ENCODE data around the gene MANF.

MANF gene

DNA sequence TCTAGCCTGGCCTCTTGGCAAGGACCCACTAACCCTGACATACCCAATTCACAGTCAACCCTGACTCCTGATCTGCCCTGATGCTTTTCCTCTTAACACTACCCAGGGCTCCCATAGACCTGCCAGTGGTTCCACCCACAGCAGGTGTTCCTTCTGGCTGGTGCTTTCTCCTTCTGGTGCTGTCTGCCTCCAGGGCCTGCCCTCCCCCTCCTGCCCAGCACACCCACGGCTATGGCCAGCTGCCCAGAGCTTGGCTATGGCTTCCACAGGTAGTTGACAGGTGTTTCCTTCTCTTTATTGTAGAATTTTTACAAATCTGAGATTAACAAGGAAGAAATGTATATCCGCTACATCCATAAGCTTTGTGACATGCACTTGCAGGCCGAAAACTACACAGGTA is 46.5 kb upstream of the MANF start:
- Histone ChIP-seq H3K79me2 (ENCODE audit: insufficient read depth, low read length) (no peaks in the 10 kb centered on the region), H3K9ac (ENCODE audit: low read length) (no peak overlapping the region), H3K9me2 (replicated peaks; ENCODE audit: insufficient read depth, low read length) (no peaks in the 10 kb centered on the region), H3K4me3 (ENCODE audit: insufficient read depth, low read length, poor library complexity, severe bottlenecking) (no peak overlapping the region), H3K4me2 (ENCODE audit: low read depth, low read length, poor library complexity, severe bottlenecking) (no peak overlapping the region), H4K20me1 (ENCODE audit: low read depth, low read length) (no peaks in the 10 kb centered on the region), H3K27me3 (ENCODE audit: low read length) (no peaks in the 10 kb centered on the region), H3K9me3 (ENCODE audit: insufficient read depth, low read length) (no peaks in the 10 kb centered on the region), H2AFZ (ENCODE audit: low read depth, low read length, severe bottlenecking) (no peak overlapping the region), H3K27ac (ENCODE audit: low read depth, low read length) (no peak overlapping the region), H3K36me3 (ENCODE audit: low read length) (no peaks in the 10 kb centered on the region), H3F3A (ENCODE audit: insufficient read depth) (no peaks in the 10 kb centered on the region)
- TF ChIP-seq EZH2phosphoT487 (conservative IDR thresholded peaks at IDR 0.05; ENCODE audit: low read length) = no peak

DNA sequence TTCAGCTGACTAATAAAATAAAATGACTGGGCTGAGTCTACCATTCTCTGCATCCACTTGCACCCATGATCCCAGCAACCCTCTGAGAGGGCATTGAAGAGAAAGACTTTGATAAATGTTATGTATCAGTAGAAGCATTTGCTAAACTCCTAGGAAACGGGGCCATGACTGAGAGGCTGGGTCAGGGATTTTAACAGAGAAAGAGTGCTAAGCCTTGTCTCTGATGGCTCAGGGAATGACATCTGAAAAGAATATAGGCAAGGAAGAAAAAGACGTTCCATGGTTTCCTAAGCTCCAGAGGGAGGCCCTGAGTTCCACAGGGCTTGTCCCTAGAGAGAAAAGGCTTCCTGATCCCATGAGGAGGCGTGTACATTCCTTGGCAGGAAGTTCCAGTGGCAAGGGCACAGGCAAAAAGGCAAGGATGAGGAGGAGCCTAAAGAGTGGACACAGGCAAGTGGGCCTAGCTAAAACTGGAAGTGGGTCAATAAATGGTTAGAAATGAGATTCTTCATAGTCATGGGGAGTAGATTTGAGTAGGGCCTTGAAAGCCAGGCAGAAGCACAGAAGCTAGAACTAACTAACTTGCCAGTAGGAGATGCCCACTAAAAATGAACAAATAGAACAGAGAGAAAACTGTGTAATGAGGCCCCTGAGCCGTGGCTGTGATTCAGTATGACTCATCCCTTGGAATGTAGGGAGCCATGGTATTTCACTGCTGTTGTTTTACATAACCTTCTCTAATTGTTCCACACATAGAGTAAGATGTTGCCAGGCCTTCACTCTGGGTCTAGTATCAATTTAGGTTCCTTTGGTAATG is 44.9 kb upstream of the MANF start:
- Histone ChIP-seq H3K9ac (ENCODE audit: low read length) (no peak overlapping the region), H3K27ac (ENCODE audit: low read depth, low read length) (no peak overlapping the region)

DNA sequence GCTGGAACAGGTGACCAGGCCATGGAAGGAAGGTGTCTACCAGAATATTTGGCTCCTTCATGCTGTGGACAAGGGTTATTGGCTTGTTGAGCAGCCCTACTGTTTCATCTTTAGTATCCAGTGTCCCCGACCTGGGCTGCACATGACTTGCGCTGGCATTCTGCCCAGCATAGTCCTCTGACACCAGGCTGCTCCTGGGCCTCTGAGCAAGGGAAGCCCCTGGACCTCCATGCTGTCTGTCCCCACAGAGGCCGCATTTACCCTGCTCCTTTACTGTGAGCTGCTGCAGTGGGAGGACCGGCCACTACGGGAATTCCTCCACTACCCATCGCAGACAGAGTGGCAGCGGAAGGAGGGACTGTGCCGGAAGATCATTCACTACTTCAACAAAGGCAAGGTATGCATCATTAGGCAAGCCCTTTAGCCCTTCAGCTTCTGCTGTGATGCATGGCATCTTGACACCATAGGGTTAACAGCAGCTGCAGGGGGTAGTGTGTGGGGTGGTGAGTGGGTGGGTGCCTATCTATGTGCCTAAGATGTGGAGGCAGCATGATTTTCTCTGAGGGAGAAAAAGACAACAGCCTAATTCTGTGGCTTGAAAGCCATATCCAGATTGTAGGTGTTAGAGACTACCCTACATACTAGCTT is 44.0 kb upstream of the MANF start:
- Histone ChIP-seq H3K27ac (ENCODE audit: low read depth, low read length) (no peak overlapping the region), H3K4me2 (ENCODE audit: low read depth, low read length, poor library complexity, severe bottlenecking) (no peak overlapping the region), H2AFZ (ENCODE audit: low read depth, low read length, severe bottlenecking) (no peak overlapping the region), H3F3A (ENCODE audit: insufficient read depth) (no peaks in the 10 kb centered on the region), H4K20me1 (ENCODE audit: low read depth, low read length) (no peaks in the 10 kb centered on the region), H3K9me2 (replicated peaks; ENCODE audit: insufficient read depth, low read length) (no peaks in the 10 kb centered on the region), H3K9ac (ENCODE audit: low read length) (no peak overlapping the region), H3K36me3 (ENCODE audit: low read length) (no peaks in the 10 kb centered on the region), H3K79me2 (ENCODE audit: insufficient read depth, low read length) (no peaks in the 10 kb centered on the region), H3K4me3 (ENCODE audit: insufficient read depth, low read length, poor library complexity, severe bottlenecking) (no peak overlapping the region), H3K9me3 (ENCODE audit: insufficient read depth, low read length) (no peaks in the 10 kb centered on the region), H3K27me3 (ENCODE audit: low read length) (no peaks in the 10 kb centered on the region)
- no peak for TF ChIP-seq EZH2phosphoT487 (conservative IDR thresholded peaks at IDR 0.05; ENCODE audit: low read length)
- TF ChIP-seq, protein P1, sequence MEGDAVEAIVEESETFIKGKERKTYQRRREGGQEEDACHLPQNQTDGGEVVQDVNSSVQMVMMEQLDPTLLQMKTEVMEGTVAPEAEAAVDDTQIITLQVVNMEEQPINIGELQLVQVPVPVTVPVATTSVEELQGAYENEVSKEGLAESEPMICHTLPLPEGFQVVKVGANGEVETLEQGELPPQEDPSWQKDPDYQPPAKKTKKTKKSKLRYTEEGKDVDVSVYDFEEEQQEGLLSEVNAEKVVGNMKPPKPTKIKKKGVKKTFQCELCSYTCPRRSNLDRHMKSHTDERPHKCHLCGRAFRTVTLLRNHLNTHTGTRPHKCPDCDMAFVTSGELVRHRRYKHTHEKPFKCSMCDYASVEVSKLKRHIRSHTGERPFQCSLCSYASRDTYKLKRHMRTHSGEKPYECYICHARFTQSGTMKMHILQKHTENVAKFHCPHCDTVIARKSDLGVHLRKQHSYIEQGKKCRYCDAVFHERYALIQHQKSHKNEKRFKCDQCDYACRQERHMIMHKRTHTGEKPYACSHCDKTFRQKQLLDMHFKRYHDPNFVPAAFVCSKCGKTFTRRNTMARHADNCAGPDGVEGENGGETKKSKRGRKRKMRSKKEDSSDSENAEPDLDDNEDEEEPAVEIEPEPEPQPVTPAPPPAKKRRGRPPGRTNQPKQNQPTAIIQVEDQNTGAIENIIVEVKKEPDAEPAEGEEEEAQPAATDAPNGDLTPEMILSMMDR (IDR thresholded peaks at IDR 0.05; ENCODE audit: insufficient read depth, low read length, poor library complexity, severe bottlenecking) = no peak

More for the DNA sequence above, 44.9 kb upstream of the MANF start:
- no peak overlapping the region for H3K4me3 ChIP-seq (ENCODE audit: insufficient read depth, low read length, poor library complexity, severe bottlenecking)
- TF ChIP-seq, protein P1 (IDR thresholded peaks at IDR 0.05; ENCODE audit: insufficient read depth, low read length, poor library complexity, severe bottlenecking) = no peak
- TF ChIP-seq EZH2phosphoT487 (conservative IDR thresholded peaks at IDR 0.05; ENCODE audit: low read length) = no peak
- H3K9me3 ChIP-seq (ENCODE audit: insufficient read depth, low read length) = no peaks in the 10 kb centered on the region
- H4K20me1 ChIP-seq (ENCODE audit: low read depth, low read length) = no peaks in the 10 kb centered on the region
- no peak overlapping the region for H3K4me2 ChIP-seq (ENCODE audit: low read depth, low read length, poor library complexity, severe bottlenecking)
- H3K36me3 ChIP-seq (ENCODE audit: low read length) = no peaks in the 10 kb centered on the region
- no peak overlapping the region for H2AFZ ChIP-seq (ENCODE audit: low read depth, low read length, severe bottlenecking)
- H3K79me2 ChIP-seq (ENCODE audit: insufficient read depth, low read length) = no peaks in the 10 kb centered on the region
- no peaks in the 10 kb centered on the region for H3F3A ChIP-seq (ENCODE audit: insufficient read depth)
- H3K27me3 ChIP-seq (ENCODE audit: low read length) = no peaks in the 10 kb centered on the region
- H3K9me2 ChIP-seq (replicated peaks; ENCODE audit: insufficient read depth, low read length) = no peaks in the 10 kb centered on the region

All from SU-DHL-6 (cell line).